GM12874 (cell line): ENCODE data around the gene SLC47A2.

Source experiments
- TF ChIP-seq, protein P1 (sequence below): IDR thresholded peaks from 2 replicates; pipeline ENCODE4 v1.5.1; 2011; ENCODE audit warnings: low read depth, mild to moderate bottlenecking, control low read depth, low read length, moderate library complexity; ENCODE audit not compliant: insufficient read depth

Gene SLC47A2

DNA sequence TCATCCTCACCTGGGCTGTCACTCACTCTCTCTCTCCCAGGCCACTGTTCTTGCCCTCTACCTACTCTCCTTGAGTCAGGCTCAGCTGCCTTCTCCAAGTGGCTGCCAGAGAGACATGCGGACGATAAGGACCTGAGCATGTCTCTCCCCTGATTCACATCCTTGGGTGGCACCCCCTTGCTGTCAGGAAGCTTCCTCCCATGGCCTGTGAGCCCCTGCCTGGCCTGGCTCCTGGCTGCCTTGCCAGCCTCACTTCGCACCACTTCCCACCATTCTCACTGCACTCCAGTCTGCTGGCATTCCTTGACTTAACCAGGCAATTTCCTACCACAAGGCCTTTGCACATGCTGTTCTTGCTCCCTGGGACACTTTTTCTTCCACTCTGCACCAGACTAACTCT lies 34.5 kb upstream of the SLC47A2 start:
- TF ChIP-seq, protein P1, sequence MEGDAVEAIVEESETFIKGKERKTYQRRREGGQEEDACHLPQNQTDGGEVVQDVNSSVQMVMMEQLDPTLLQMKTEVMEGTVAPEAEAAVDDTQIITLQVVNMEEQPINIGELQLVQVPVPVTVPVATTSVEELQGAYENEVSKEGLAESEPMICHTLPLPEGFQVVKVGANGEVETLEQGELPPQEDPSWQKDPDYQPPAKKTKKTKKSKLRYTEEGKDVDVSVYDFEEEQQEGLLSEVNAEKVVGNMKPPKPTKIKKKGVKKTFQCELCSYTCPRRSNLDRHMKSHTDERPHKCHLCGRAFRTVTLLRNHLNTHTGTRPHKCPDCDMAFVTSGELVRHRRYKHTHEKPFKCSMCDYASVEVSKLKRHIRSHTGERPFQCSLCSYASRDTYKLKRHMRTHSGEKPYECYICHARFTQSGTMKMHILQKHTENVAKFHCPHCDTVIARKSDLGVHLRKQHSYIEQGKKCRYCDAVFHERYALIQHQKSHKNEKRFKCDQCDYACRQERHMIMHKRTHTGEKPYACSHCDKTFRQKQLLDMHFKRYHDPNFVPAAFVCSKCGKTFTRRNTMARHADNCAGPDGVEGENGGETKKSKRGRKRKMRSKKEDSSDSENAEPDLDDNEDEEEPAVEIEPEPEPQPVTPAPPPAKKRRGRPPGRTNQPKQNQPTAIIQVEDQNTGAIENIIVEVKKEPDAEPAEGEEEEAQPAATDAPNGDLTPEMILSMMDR: no peak

DNA sequence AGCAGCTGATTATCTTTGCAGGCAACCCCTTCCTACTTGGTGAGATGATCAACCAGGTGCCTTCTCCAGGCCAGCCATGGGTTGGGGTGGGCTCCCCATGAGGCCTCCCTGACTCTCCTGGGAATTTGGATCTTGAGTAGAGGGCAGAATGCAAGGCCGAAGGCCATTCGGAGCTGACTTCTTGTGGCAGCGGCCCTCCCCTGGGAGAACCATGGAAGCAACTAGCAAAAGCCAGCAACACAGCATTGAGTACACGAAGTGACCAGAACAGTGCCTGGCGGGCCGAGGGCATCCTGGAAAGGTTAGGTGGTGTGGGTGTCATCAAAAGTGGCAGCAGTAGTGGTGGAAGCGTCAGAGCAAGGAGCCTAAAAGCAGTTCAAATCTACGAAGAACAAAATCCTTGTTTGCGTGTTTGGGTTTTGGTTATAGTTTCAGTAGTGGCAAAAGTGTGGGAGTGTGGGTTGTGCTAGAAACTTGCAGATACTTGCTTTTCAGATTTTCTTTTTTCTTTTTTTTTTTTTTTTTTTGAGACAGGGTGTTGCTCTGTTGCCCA lies 33.7 kb upstream of the SLC47A2 start:
- TF ChIP-seq, protein P1: no peak

DNA sequence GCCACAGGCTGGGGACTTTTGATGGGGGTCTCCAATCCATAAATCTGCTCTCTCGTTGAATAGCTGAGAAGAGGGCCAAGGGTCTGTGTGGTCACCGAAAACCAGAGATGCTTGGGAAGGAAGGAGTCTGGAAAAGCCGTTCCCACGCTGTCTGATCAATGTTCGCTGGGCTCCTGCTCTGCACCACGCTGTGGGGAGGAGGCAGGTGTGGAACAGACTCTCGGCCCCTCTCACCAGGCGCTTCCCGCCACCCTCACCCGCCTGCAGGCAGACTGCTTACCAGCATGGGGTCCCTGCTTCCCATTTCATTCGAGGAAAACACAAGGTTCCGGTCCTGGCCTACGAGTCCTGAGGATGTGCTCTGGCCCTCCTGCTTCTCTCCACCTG lies 32.4 kb upstream of the SLC47A2 start:
- TF ChIP-seq, protein P1: no peak

DNA sequence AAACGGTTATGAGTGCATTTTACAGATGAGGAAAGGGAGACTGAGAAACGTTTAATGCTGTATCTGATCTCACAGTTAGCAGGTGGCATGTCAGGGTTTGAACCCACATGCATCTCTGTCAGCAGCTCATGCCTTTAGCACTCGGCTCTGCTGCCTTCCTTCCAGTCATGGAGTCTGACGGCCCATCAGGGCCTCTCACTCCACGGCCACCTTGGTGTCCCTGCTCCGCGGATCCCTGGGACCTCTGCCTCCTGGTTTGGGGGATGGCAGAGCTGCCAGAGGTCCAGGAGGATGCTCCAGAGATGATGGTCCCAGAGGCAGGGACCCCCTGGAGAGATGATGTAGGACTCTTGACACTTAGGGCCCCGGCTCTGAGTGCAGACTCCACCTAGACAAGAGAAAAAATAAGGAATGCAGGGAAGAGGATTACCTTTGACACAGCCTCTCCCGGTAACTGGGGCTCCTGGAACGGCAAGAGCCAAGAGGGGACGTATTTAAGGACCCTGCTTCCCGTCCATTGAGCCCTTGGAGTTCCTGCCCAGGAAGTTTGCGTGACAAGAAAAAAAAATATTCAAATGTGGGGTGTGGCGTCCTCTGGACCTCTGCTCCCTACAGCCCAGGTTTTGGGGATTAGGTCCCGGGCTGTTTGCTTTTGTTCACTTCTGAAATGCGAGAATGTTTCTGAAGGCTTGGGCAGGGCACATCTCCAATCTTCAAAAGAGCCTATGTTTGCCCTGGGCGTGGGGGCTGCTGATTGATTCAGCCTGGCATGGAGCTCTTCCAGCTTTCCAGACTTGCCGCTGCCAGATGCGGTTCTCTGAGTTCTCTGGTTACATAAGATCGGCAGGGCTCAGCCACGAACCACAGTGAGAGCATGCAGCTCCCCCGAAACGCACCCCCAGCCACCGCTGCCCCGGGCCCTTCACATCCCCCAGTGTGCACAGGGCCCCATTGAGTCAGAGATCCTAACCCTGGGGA lies 31.7 kb upstream of the SLC47A2 start, which contains the start of gene ALDH3A1:
Gene ALDH3A1 (minus strand): TSS at position 470 of the 978 bp plus-strand sequence. CDS start 3,169 bp downstream, outside the sequence.
- TF ChIP-seq, protein P1: no peak

DNA sequence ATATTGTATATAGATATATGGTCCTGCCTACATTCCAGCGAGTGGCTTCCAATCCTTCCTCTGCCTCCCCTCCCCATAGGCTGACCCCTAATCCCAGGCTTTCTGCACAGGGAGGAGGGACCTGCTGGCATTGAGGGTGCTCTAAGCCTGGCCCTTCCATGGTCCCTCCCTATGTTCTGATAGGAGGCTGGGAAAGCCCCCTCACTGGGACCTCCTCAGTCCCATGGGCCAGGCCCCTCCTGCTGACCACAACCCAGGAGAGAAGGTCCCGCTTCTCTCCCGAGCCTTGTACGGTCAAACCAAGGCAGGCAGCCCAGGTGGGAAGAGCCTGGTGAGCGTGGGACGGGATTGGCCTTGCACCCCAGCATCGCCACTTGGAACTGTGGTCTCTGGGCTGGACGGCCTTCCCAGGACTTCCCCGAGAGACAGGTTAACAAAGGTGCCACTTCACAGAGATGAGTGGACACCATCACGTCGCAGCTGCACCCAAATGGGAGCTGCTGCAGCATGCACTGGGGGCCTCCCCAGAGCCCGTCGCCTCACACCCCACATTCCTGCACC lies 30.9 kb upstream of the SLC47A2 start:
- TF ChIP-seq, protein P1: no peak

DNA sequence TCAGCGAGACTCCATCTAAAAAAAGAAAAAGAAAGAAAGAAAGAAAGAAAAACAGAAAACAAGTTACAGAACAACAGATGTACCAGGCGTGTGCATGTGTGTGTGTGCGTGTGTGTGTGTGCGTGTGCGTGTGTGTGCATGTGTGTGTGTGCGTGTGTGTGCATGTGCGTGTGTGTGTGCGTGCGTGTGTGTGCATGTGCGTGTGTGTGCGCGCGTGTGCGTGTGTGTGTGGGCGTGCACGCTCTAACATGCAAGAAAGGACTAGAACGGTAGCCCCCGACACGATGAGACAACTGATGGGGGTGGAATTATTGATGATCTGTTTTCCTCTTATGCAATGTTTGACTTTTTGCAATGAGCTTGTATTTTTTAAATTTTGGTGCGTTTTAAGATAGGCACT lies 30.1 kb upstream of the SLC47A2 start:
- TF ChIP-seq, protein P1: no peak

DNA sequence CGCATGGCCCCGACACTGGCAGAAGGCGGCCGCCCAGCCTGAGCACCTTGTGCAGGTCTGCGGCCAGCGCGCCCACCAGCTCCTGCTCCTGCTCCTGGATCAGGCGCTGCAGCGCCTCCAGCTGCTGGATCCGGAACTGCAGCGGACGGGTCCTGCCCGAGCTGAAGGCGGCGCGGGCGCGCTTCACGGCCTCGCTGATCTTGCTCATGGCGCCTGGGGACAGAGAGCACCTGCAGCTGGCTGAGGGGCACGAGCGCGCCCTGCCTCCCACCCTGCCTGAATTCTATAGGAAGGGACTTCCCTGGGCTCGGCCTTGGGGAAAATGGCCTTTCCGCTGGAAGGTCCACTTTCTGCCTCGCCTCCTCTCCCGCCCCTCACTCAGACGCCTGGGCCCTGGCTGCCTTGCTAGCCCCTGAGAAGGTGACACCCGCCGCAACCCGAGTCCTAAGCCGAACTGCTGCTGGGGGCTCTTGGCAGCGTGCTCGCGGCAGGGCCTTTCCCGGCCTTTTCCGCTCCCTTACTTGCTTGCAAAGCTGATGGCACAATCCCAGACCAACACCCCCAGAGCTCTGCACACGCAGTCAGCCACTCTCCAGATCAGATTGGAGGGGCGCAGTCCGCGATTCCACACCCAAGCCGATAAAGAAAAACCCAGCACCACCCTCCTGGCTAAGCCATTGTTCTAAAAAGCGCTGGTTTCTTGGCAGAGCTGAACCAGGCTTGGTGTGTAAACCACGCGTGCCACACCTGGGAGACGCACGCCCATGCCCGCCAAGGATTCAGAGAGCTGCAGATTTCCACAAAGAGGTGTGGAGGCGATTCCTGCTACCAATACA lies 28.8 kb upstream of the SLC47A2 start:
- TF ChIP-seq, protein P1: peak; percentile 96
